CD1c-positive myeloid dendritic cell (primary cell): ENCODE results near the gene PI16.

Source experiments
- DNase-seq: peaks from one replicate; pipeline ENCODE4 v3.0.0-alpha.2; 2016; ENCODE audit errors: extremely low spot score

Gene PI16

DNA sequence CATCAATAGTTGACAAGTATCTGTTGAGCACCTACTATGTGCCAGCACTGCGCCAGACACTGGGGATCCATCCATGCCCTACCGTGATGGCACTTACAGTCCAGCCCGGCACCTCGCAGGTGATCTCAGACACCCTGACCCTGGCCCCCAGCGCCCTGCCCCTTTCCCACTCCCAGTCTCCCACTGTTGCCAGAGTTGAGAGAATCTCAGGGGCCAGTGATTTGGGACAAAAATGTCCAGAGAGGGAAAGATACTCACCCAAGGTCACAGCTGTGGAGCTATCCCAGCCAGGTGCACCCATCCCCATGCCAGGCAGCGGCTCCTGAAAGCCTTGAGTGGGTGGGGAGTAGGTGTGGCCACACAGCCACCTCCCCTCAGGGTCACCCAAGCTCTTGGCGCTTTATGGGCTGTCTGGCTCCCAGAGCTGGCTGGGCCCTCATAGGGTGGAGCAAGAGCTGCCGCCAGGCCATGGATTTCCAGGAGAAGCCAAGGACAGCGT, 3.3 kb downstream of the PI16 start:
- no peak for DNase-seq

DNA sequence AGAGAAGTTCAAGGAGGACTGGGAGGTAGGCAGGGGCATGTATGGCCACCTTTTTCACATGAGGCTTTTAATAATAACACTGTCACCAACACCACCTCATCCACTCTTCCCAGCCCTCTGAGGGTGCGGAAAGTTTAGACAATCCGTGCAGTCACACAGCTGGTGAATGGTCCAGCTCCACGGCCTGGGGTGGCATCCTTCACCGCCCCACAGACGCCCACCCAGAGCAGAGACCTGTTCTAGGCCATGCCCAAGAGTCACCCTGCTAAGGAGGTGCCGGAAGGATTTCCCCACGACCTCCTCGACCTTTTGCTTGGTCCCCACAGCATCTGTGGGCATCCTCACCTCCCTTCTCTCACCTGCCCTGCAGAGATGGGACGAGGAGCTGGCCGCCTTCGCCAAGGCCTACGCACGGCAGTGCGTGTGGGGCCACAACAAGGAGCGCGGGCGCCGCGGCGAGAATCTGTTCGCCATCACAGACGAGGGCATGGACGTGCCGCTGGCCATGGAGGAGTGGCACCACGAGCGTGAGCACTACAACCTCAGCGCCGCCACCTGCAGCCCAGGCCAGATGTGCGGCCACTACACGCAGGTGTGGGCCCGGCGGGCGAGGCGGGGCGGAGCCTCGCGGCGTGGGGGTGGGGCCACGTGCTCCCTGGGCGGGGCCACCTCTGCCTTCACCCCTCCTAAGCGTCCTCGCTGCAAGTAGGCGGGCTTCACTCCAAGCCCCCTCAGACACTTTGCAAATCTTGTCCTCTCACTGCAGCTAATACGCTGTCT, 4.4 kb downstream of the PI16 start:
- DNase-seq, result no peak

DNA sequence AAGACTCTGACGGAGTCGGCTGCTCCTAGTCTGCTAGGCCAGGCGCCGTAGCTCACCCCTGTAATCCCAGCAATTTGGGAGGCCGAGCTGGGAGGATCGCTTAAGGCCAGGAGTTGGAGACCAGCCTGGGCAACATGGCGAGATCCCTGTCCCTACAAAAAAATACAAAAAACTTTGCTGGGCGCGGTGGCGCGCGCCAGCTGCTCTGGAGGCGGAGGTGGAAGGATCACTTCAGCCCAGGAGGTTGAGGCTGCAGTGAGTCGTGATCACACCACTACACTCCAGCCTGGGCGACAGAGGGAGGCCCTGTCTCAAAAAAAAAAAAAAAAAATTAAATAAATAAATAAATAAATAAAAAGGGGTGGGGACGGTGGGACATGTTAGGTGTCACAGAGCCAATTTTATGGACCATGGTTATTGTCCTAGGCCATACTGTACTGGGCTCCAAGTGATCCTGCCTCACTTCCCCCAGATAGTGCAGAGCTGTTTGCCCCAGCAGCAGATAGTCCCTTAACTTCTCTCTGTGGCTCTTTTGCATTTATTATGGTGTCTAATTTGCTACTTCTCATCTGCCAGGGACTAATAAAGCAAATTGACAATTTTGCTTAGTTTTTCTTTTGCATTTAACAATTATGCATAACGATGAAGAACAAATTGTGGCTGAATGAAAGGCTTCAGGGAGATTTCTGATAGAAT, 5.2 kb downstream of the PI16 start:
- DNase-seq, result no peak

DNA sequence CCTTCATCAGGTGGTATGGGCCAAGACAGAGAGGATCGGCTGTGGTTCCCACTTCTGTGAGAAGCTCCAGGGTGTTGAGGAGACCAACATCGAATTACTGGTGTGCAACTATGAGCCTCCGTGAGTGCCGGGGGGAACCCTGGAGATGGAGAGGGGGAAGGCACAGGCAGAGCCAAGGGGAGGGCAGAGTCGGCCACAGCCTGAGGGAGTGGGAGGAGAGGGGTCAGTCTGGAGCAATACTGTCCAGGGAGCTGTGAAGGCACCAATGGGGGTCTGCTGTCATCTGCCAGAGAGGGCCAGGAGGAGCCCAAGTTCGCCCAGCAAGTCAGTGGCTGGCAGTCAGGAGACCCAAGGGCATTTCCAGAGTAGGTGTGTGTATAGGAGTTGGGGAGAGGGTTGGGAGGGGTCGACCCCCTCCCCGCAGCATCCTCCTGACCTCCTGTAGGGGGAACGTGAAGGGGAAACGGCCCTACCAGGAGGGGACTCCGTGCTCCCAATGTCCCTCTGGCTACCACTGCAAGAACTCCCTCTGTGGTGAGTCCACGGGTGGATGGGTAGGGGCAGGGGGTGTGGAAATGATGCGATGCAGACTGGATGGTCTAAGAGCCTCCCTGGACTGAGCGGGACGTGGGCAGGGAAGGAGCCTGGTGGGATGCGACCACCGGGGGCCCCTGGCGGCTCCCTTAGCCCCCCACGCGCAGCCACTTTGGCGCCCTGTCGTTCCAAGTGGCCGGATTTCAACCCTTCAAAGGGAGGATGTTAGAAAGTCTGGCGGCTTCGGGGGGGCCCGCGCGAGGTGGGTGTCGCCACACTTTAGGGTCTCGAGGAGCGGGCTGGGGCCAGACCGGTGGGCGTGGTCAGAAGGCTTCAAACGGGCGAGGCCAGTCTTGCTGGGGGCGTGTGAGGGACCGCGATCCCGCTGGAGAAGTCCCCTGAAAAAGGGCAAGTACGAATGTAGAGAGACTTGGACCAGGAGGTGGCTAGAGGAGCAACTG, 7.2 kb downstream of the PI16 start:
- DNase-seq, result no peak

DNA sequence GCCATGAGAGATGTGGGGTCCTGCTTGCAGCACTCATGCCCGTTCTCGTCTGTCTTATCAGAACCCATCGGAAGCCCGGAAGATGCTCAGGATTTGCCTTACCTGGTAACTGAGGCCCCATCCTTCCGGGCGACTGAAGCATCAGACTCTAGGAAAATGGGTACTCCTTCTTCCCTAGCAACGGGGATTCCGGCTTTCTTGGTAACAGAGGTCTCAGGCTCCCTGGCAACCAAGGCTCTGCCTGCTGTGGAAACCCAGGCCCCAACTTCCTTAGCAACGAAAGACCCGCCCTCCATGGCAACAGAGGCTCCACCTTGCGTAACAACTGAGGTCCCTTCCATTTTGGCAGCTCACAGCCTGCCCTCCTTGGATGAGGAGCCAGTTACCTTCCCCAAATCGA, 8.3 kb downstream of the PI16 start:
- DNase-seq, result peak; percentile 94

DNA sequence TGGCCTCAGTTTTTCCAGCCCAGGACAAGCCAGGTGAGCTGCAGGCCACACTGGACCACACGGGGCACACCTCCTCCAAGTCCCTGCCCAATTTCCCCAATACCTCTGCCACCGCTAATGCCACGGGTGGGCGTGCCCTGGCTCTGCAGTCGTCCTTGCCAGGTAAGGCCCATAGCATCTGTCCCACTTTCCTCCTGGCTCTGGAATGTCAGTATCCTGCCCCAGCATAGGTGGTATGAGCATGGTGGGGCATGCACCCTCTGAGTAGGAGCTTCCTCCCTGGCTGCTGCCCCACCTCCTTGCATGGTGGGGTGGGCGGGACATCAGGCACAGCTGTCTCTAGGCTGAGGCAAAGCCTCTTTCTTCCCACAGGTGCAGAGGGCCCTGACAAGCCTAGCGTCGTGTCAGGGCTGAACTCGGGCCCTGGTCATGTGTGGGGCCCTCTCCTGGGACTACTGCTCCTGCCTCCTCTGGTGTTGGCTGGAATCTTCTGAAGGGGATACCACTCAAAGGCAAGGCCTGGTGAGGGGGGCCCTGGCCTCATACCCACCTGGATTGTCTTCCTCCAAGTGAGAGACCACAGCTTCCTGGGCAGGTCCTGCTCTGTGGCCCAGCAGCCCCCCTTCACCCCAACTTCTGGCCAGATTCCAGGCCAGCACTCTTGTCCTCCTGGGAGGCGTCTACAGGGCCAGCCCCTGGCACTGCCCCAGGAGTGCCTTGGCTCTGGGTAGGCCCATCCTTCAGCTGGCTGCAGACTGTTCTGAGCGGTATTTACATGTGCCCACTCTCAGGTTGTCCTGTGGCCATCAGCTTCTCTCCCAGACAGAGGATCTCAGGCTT, 9.1 kb downstream of the PI16 start:
- DNase-seq, result no peak

DNA sequence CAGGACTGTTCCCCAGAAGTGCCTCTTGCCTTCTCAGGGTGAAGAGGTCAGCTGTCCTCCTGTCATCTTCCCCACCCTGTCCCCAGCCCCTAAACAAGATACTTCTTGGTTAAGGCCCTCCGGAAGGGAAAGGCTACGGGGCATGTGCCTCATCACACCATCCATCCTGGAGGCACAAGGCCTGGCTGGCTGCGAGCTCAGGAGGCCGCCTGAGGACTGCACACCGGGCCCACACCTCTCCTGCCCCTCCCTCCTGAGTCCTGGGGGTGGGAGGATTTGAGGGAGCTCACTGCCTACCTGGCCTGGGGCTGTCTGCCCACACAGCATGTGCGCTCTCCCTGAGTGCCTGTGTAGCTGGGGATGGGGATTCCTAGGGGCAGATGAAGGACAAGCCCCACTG, 9.8 kb downstream of the PI16 start:
- no peak for DNase-seq

DNA sequence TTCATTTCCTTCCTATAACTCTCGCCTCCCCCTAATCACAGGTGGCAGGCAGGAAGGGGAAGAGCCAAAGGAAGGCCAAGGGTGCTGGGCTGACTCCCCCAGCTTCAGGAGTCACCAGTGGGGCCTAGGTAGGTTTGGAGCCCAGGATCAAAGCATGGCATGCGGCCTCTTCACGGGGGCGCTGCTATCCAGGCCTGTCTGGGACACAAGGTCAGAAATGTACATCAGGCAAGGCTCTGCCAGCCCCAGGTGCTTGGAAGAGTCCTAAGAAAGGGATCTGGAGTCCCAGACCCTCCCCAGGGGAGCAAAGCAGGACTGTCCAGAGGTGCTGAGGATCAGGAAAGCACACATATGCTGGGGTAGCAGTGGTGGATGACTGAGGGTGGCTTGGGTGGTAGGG, 10.4 kb downstream of the PI16 start:
- no peak for DNase-seq

DNA sequence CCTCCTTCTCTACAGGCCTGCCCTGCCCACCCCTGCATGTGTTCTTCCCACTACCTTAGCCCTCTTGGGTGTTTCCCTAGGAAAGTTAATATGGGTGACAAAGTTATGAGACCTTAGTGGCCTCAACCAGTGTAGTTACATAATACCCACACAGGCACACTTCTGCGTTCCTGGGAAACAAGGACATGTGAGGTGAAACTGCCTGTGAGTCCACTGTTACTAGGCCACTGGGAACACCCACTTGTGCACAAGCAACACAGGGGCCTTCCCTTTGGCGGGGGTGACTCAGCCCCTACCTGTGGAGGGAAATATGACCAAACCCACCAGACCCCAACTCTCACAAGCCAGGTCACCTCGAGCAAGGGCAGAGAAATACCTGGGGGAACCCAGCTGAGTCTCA, 12.8 kb downstream of the PI16 start:
- no peak for DNase-seq

DNA sequence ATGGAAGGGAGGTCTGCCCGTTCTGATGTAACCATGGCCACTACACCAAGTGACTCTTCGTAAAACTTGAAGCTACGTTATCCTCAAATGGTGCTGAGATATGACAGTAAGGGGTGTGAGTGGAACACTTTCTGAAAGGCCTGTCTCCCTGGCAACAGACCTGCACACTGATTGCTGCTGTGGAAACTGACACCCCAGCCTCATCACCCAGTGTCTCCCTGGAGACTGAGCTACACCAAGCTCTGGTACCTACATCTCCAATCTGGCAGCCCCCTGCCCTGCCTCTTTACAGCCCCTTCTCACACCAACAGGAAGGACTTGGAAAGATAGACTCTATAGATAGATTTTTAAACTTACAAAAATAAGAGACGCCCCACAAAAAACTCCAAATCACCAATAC, 13.2 kb downstream of the PI16 start:
- DNase-seq, result no peak

DNA sequence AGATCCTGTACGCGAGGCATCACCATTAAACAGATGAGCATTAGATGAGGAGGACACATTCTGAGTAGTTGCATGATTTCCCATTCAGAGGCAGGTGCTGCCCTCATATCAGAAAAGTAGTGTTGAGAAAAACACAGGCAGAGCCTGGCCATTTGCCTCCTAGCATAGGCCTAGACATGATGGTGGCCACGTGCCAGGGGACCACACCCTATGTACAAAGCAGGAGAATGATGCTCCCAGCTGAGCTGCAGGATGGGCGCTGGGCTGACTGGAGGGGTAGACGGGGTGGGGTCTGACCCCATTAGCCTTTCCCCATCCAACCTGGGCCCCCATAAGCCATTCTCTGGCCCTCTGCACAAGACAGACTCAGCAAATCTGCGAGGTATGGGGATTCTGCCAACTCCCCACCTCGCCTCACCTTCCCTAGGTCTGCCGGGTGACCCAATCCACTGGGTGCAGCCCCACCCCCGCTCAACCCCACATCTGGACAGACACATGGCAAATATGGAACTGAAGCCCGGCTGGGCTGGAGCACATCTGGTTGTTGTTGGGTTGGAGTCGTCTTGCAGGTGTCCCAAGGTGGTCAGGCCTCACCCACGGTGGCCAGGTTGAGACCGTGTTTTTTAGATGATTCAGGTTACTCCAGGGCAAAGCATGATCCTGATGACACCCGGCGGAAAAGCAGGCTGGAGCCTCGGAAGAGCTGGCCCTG, 13.9 kb downstream of the PI16 start:
- DNase-seq, result no peak

DNA sequence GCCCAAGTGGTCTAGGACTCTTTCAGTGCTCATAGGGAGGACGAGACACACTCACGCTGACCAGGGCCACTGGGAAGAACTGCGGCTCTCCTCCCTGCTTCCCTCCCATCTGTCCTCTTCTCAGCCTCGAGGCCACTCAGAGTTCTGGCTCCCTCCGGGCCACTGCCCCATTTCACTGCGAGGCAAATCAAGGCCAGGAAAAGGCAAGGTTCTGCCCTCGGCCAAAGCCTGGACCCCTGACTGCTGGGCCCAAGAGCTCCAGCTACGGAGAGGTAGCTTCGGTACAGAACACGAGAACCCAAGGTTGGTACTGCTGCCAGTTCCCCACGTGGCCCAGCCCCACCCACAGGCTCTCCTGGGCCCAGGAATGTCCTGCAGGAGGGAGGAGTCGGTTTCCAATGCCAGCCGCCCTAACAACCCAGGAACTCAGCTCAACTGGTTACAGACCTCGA, 14.7 kb downstream of the PI16 start:
- no peak for DNase-seq

DNA sequence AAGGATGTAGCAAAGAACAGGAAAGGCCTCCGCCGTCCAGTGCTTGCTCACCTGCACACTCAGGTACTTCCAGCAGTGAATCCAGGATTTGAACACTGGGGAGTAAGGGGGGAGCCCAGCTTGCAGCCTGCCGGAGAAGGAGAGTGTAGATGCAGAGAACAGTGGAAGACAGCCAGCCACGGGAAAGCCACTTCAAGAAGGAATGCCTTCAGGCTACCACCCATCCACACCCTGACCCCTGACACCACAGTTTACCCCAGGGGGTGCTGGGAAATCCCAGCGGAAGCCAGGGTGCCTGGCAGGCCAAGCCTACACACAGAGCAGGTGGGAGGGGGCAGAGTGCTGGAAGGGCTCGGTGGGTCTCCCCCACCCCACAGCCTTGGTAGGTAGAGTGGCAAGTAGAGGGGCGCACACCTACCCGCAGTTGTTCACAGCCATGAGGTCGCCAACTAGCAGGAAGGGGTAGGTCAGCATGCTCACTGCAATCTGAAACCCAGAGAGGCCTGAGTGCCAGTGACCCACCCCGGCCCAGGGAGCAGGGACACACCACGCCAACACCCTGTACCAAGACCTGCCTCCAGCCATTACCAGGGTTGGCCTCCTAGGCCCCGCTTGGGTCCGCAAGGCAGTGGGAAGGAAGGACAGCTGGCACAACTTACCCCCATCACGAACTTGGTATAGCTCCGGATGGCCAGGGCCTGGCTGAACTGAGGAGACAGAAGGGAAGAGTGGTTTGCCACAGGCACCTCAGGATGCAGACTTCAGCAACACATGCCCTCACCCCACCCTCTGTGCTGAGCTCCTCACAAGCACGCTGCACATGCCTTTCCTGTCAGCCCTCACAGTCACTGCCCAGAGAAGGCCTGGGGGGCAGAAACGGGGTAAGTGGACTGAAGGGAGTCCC, 15.7 kb downstream of the PI16 start:
- DNase-seq, result no peak

DNA sequence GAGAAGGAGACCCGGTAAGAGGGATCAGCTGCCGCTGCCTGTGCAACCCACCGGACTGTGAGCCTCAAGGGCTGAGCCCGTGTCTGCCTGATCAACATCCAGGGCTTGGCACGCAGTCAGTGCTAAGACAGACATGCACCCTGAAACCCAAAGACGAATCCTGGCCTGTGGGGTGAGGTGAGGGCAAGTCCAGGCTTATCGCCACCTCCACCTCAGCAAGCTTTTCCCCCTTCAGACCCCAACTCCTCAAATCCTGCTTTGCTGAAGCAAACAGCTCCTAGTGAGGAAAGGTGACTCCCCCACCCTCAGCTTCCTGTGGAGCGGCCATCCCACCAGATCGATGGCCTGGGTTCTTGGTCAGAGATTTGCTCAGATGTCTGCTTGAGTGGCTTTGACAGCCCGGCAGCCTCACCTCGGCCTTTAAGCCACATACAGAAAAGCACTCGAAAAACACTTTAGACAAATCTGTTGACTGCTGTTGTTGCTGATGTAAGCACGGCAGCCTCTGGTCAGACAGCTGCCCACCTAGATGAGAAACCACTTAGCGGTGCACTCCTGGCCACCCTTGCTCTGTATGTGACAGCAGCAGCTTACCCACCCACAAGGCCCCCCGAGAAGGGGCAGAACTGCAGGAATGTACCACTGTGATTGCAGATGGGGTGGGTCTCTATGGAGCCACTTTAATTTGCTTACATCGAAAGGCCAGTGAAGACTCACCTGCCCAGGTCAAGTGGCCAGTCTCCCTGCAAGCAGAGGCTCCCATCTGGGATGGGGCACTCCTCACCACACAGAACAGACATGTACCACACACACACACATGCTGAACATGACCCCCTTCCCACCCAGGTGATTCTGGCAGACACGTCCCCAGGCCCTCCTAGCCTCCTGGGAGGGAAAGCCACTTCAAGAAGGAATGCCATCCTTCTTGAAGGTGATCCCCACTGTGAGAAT, 16.6 kb downstream of the PI16 start:
- no peak for DNase-seq

DNA sequence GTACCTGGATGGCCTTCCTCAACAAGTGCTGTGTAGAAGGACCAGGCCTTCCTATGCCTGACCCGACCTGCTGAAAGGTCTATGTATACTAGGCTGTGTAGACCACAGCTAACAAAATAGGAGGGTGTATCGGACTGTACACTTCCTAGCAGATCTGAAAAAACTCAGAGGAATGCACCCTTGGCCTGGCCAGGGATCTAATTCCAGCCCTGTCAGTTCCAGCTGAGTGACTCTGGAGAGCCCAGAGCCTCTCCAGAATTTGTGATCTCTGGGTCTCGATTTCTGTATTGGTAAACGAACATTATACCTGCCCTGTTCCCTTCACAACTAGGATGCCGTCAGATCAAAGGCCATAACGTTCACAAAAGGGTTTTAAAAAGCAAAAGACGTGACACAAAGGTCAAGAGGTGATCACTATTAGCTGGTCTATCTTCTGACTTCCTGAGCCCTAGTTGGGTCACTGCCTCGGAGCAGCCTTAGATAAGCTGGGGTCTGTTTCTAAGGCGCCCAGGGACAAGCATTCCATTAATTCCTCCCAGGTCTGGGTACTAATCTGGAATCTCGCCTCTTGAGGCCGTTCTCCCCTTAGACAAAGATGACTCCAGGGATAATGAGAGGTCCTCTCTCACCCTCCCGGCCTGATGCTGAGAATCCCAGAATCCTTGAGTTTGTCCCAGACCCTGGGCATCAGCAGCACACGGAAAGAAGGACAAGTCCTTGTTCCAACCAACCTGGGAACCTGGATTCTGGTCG, 17.6 kb downstream of the PI16 start:
- DNase-seq, result no peak

DNA sequence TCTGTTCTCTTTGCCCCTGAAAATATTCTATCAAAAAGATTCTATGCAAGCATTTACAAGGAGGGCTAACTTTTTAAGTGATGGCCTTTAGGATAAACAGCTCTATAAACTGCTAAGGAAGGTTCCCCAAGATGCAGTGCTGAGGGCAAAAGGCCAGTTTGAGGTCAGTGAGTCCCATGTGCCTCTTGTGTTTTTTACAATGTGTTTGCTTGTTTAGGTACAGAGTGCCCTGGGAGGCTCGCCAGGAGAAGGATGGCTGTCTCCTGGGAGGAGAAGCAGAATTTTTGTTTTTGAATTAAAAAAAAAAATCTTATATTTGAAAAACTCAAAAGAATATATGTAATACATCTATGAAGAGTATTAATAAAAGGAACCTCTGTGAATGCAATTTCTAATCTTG, 18.7 kb downstream of the PI16 start:
- no peak for DNase-seq

DNA sequence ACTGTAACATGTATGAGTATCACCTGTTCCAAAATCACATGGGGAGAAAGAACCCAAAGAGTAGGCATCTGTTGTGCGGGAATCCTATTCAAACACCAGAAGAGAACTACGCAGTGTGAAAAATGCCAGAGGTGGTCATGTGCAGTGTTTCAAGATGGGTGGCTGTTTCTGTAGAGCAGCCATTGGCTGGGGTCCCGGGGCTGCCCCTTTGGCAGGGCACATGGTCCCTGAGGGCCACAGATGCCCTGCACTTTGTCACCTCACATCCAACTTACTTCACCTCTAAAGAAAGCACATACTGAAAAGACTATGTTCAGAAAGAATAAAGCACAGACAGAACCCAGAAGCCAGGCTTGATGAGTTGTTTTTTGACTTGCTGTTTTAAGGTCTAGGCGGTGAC, 19.1 kb downstream of the PI16 start:
- no peak for DNase-seq
